RWPE1 (cell line): ENCODE measurements around the gene IMPA2.

Experiments
- CTCF ChIA-PET: fragments of 350-600 bp; sonication (Branson Sonifier 250); formaldehyde crosslinking; extraction: SDS; loops from one replicate; lab custom pipeline; 2021; lab: Yijun Ruan, JAX
- POLR2A ChIA-PET: fragments of 400-600 bp; formaldehyde crosslinking; extraction: SDS; loops from one replicate; lab custom pipeline; 2020; ENCODE audit warnings: antibody characterized with exemption; ENCODE audit not compliant: low non-redundant PET; lab: Yijun Ruan, JAX
- DNase-seq: peaks from one replicate; pipeline ENCODE4 v3.0.0; 2012; ENCODE audit warnings: low spot score
- H3K27ac ChIP-seq: fragments of 450-650 bp; 2 replicates; pipeline ENCODE4 v1.5.1; 2017
- CTCF ChIP-seq: fragments of 450-650 bp; conservative IDR thresholded peaks from 2 replicates; pipeline ENCODE4 v1.5.1; 2017; ENCODE audit warnings: low read depth, mild to moderate bottlenecking

The IMPA2 gene

GRCh38 chr18:12008842-12009580 is 27.7 kb downstream of the IMPA2 start:
- TF ChIP-seq CTCF: no peak
- ChIA-PET POLR2A (no interaction called here), CTCF (interaction anchor here (0.5 kb wide), 1 partner anchor 17 kb away, joined by 3 read pairs; no protein-coding TSS in a partner anchor)
- no peak for DNase-seq
- H3K27ac ChIP-seq: 0 out of 2 replicates have a peak overlapping the region, but pooled peaks have one; percentile 2

GRCh38 chr18:12009581-12010140 is 28.4 kb downstream of the IMPA2 start:
- TF ChIP-seq CTCF: no peak
- ChIA-PET CTCF (interaction anchor here (1.0 kb wide), 1 partner anchor 71 kb away, joined by 3 read pairs; no protein-coding TSS in a partner anchor), POLR2A (no interaction called here)
- no peak overlapping the region; the same call in 1 of the 2 replicates for H3K27ac ChIP-seq
- no peak for DNase-seq

- POLR2A ChIA-PET: no interaction called here
- DNase-seq: no peak
- CTCF ChIA-PET: interaction anchor here (0.5 to 1.0 kb wide), 2 partner anchors 37 to 72 kb away, joined by 3 read pairs; no protein-coding TSS in a partner anchor
- no peak overlapping the region; the same call in 1 of the 2 replicates for H3K27ac ChIP-seq
- no peak for TF ChIP-seq CTCF
Observed at GRCh38 chr18:12010187-12010802, 29.0 kb downstream of the IMPA2 start.

GRCh38 chr18:12011199-12011956 is 30.1 kb downstream of the IMPA2 start:
- POLR2A ChIA-PET: no interaction called here
- peak overlapping the region; percentile 64 for H3K27ac ChIP-seq
- no peak for TF ChIP-seq CTCF
- CTCF ChIA-PET: no interaction called here
- no peak for DNase-seq

GRCh38 chr18:12011957-12012549 is 30.7 kb downstream of the IMPA2 start:
- DNase-seq: no peak
- no peak for TF ChIP-seq CTCF
- POLR2A ChIA-PET: no interaction called here
- CTCF ChIA-PET: no interaction called here
- peak overlapping the region; percentile 64 for H3K27ac ChIP-seq
